PC-9 (cell line): ENCODE results near the gene CERS3. TPM values are rescaled to one million over a fixed set of nuclear protein-coding genes. Genes with fewer than 3 reads are reported as not detected.

Experiments used
- BruUV-seq: library from RNA; stranded (reverse); fragments of 400-500 nt; replicated peaks from 2 replicates; lab custom pipeline; 2021; lab: Mats Ljungman, UMichigan
- CTCF ChIA-PET: fragments of 300-600 bp; sonication (Branson Sonifier 250); formaldehyde crosslinking; loops from one replicate; lab custom pipeline; 2022; ENCODE audit warnings: antibody characterized with exemption; lab: Charles Lee
- POLR2A ChIA-PET: fragments of 300-600 bp; sonication (Branson Sonifier 250); formaldehyde crosslinking; loops from one replicate; lab custom pipeline; 2022; ENCODE audit warnings: antibody characterized with exemption; ENCODE audit not compliant: unreplicated experiment; lab: Charles Lee
- DNase-seq, 2 experiments: peaks; one replicate each; pipeline versions ENCODE4 v3.0.0 to v3.0.0-alpha.2; 2015 to 2022; ENCODE audit warnings: mixed read lengths in 1 of 2
- H2AFZ ChIP-seq: fragments of 200-600 bp; sonication (generic); 2 replicates; pipeline ENCODE4 v1.8.1; 2017; ENCODE audit warnings: antibody characterized with exemption
- H3F3A ChIP-seq: fragments of 200-600 bp; sonication (generic); 2 replicates; pipeline ENCODE4 v1.8.1; 2017; ENCODE audit warnings: antibody characterized with exemption, mild to moderate bottlenecking, low read depth; ENCODE audit not compliant: insufficient read depth
- H3K27ac ChIP-seq: fragments of 200-600 bp; sonication (generic); 2 replicates; pipeline ENCODE4 v1.6.1; 2016; ENCODE audit warnings: mixed run types
- H3K27me3 ChIP-seq: fragments of 200-600 bp; sonication (generic); 2 replicates; pipeline ENCODE4 v1.6.1; 2016; ENCODE audit warnings: low read depth, mixed run types; ENCODE audit not compliant: insufficient read depth
- H3K36me3 ChIP-seq: fragments of 200-600 bp; sonication (generic); 2 replicates; pipeline ENCODE4 v1.6.1; 2016; ENCODE audit warnings: low read depth, mixed run types
- H3K4me1 ChIP-seq: fragments of 200-600 bp; sonication (generic); replicated peaks from 2 replicates; pipeline ENCODE4 v1.6.1; 2016; ENCODE audit warnings: mixed run types; ENCODE audit not compliant: insufficient read depth
- H3K4me2 ChIP-seq: fragments of 200-600 bp; sonication (generic); 2 replicates; pipeline ENCODE4 v1.6.1; 2017; ENCODE audit warnings: mixed run types
- H3K4me3 ChIP-seq: fragments of 200-600 bp; sonication (generic); 2 replicates; pipeline ENCODE4 v1.6.1; 2016; ENCODE audit warnings: mixed run types
- H3K79me2 ChIP-seq: fragments of 200-600 bp; sonication (generic); 2 replicates; pipeline ENCODE4 v1.6.1; 2017; ENCODE audit warnings: low read depth, mixed run types
- H3K9me2 ChIP-seq: fragments of 200-600 bp; sonication (generic); 2 replicates; pipeline ENCODE4 v1.8.1; 2017; ENCODE audit warnings: mild to moderate bottlenecking; ENCODE audit not compliant: insufficient read depth
- H3K9me3 ChIP-seq: fragments of 200-600 bp; sonication (generic); 2 replicates; pipeline ENCODE4 v1.8.1; 2016; ENCODE audit warnings: low read depth; ENCODE audit not compliant: insufficient read depth
- H4K20me1 ChIP-seq: fragments of 200-600 bp; sonication (generic); 2 replicates; pipeline ENCODE4 v1.8.1; 2017; ENCODE audit not compliant: insufficient read depth
- EZH2 ChIP-seq: fragments of 200-600 bp; sonication (generic); IDR thresholded peaks from 2 replicates; pipeline ENCODE4 v1.8.0; 2017; ENCODE audit warnings: antibody characterized with exemption, low read depth
- intact Hi-C: fragments of 100-400 bp; cut with micrococcal nuclease; formaldehyde crosslinking; loops from one replicate; pipeline ENCODE4 v1.10.0; 2022; ENCODE audit not compliant: unreplicated experiment
- total RNA-seq: library from RNA; stranded (reverse); gene quantifications from 2 replicates; pipeline ENCODE4 v1.2.3, GENCODE V29; 2021
- TF ChIP-seq, protein P1 (sequence below): fragments of 200-600 bp; sonication (generic); conservative IDR thresholded peaks from 2 replicates; pipeline ENCODE4 v1.6.1; 2017; ENCODE audit warnings: mixed run types, antibody characterized with exemption, mild to moderate bottlenecking, moderate library complexity

CERS3 gene
- total RNA-seq, 1 experiment from 2014 or later, result not detected

DNA sequence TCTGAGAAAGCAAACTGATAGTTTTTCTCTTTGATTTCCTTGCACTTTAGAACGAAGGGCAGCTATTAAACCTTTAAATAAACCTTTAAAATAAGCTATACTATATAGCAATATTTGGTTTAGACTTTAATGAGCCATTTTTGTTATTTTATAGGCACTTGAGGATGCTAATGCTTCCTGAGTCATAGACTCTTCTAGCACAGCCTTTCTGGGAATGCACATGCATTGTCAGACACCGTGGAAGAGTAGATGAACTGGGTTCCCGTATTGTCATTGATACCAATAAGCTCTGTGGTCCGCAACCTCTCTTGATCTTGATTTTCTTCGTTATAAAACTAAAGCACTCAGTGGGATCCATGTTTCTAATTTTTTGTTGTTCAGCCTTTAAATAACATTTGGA, 27.6 kb downstream of the CERS3 start:
- H3K27ac ChIP-seq, result no peak overlapping the region
- no peaks in the 10 kb centered on the region for H3K9me2 ChIP-seq
- H2AFZ ChIP-seq, result no peak overlapping the region
- H3F3A ChIP-seq, result no peaks in the 10 kb centered on the region
- no peaks in the 10 kb centered on the region for H4K20me1 ChIP-seq
- no peaks in the 10 kb centered on the region for H3K4me1 ChIP-seq
- no TSS peak for BruUV-seq
- H3K36me3 ChIP-seq, result no peaks in the 10 kb centered on the region
- POLR2A ChIA-PET, result no interaction called here
- H3K79me2 ChIP-seq, result no peaks in the 10 kb centered on the region
- no peak for DNase-seq
- H3K9me3 ChIP-seq, result no peaks in the 10 kb centered on the region
- peaks cover 58% of the 10 kb centered on the region for H3K27me3 ChIP-seq
- no peak overlapping the region for H3K4me2 ChIP-seq
- CTCF ChIA-PET, result no interaction called here
- no peak for TF ChIP-seq EZH2
- TF ChIP-seq, protein P1, sequence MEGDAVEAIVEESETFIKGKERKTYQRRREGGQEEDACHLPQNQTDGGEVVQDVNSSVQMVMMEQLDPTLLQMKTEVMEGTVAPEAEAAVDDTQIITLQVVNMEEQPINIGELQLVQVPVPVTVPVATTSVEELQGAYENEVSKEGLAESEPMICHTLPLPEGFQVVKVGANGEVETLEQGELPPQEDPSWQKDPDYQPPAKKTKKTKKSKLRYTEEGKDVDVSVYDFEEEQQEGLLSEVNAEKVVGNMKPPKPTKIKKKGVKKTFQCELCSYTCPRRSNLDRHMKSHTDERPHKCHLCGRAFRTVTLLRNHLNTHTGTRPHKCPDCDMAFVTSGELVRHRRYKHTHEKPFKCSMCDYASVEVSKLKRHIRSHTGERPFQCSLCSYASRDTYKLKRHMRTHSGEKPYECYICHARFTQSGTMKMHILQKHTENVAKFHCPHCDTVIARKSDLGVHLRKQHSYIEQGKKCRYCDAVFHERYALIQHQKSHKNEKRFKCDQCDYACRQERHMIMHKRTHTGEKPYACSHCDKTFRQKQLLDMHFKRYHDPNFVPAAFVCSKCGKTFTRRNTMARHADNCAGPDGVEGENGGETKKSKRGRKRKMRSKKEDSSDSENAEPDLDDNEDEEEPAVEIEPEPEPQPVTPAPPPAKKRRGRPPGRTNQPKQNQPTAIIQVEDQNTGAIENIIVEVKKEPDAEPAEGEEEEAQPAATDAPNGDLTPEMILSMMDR, result no peak
- no peak overlapping the region for H3K4me3 ChIP-seq
- intact Hi-C loops, result no loop called here

DNA sequence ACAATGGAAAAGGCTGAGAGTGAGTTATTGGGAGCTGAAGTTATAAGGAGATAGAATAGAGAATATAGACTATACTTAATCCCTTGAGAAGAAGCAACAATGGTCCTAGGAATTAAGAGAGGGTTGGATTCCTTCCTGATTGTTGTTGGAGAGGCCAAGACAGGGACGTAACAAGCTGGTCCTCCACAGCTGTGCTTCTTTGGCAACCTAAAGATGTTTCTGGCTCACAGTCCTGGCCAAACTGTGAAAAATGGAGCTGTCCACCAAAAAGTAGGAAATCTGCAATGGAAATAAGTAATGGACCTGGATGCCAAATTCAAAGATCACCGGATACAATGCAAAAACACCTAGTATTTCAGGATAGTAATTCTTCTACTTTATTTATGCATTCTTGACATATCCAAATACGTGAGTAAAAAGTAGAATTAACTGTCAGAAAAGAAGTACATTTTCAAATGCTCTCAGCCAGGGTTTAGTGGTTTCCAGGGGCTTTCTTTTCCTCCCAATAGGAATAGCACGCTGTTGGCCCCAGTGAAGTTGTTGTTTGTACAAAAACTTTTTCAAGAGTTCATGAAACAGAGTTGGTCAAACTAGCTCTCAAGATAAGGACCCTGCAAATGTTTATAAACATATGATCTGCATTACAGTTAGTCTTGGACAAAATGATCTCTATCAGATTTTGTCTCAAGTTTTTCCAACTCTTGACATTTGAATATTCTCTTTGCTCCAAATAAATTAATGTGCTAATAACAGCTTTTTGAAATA, 28.3 kb downstream of the CERS3 start:
- Histone ChIP-seq H3K4me3 (no peak overlapping the region), H4K20me1 (no peaks in the 10 kb centered on the region), H3K79me2 (no peaks in the 10 kb centered on the region), H3K27me3 (peaks cover 54% of the 10 kb centered on the region; the same call in 1 of the 2 replicates), H3K36me3 (no peaks in the 10 kb centered on the region), H3F3A (no peaks in the 10 kb centered on the region), H3K9me3 (no peaks in the 10 kb centered on the region), H3K4me1 (no peaks in the 10 kb centered on the region), H3K9me2 (no peaks in the 10 kb centered on the region), H2AFZ (no peak overlapping the region), H3K27ac (no peak overlapping the region), H3K4me2 (no peak overlapping the region)
- DNase-seq, result no peak
- no peak for TF ChIP-seq EZH2
- TF ChIP-seq, protein P1, result no peak
- intact Hi-C loops, result no loop called here
- ChIA-PET CTCF (no interaction called here), POLR2A (no interaction called here)
- no TSS peak for BruUV-seq

DNA sequence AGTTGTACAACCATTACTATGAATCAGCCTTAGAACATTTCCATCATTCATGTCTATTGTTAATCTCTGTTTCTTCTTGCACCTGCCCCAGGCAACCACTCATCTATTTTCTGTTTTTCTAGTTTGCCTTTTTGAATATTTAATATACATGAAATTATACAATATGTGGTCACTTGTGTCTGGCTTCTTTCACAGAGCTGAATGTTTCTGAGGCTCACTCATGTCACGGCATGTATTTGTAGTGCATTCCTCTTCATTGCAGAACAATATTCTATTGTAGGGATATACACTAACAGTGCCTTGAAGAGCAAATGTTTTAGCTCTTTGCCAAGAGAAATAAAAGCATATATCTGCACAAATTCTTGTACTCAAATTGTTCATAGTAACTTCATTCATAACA, 32.9 kb downstream of the CERS3 start:
- no peak for TF ChIP-seq EZH2
- TF ChIP-seq, protein P1, result no peak
- no peaks in the 10 kb centered on the region for H3K79me2 ChIP-seq
- peaks cover 22% of the 10 kb centered on the region; the same call in 1 of the 2 replicates for H3K27me3 ChIP-seq
- no TSS peak for BruUV-seq
- H2AFZ ChIP-seq, result no peak overlapping the region
- H3K9me2 ChIP-seq, result no peaks in the 10 kb centered on the region
- no peaks in the 10 kb centered on the region for H3K9me3 ChIP-seq
- POLR2A ChIA-PET, result no interaction called here
- no peaks in the 10 kb centered on the region for H4K20me1 ChIP-seq
- no peaks in the 10 kb centered on the region for H3F3A ChIP-seq
- no peak overlapping the region for H3K4me2 ChIP-seq
- H3K27ac ChIP-seq, result no peak overlapping the region
- intact Hi-C loops, result no loop called here
- no peak for DNase-seq
- no peak overlapping the region for H3K4me3 ChIP-seq
- no peaks in the 10 kb centered on the region for H3K4me1 ChIP-seq
- no peaks in the 10 kb centered on the region for H3K36me3 ChIP-seq
- CTCF ChIA-PET, result no interaction called here
